Right lobe of liver (tissue), 6 donors: ENCODE data around the gene RAD18. TPM values are rescaled to one million over a fixed set of nuclear protein-coding genes. Genes with fewer than 3 reads are reported as not detected.

Experiments
- ATAC-seq, 4 donors: fragments of 200-7000 bp; cut with Tn5 transposase; one replicate each; pipeline ENCODE4 v1.9.1; 2020; ENCODE audit warnings: mild to moderate bottlenecking in 4 of 4, moderate library complexity in 4 of 4
- DNase-seq, 3 donors: peaks; one replicate each; pipeline ENCODE4 v3.0.0-alpha.2; 2020
- H3K27ac ChIP-seq, 3 donors: fragments of 200-600 bp; one replicate each; pipeline ENCODE4 v1.8.0; 2022
- H3K27me3 ChIP-seq, 2 donors: fragments of 200-600 bp; one replicate each; pipeline ENCODE4 v1.8.0; 2022
- H3K36me3 ChIP-seq, 4 donors: fragments of 200-600 bp; sonication (generic) in 1 of 4; one replicate each; pipeline versions ENCODE4 v1.5.1 to v1.8.0; 2017 to 2022; ENCODE audit warnings: control low read depth in 1 of 4
- H3K4me1 ChIP-seq, 4 donors: fragments of 200-600 bp; sonication (generic) in 1 of 4; one replicate each; pipeline versions ENCODE4 v1.5.1 to v1.8.0; 2017 to 2022; ENCODE audit warnings: control low read depth in 1 of 4
- H3K4me3 ChIP-seq, 3 donors: fragments of 200-600 bp; one replicate each; pipeline ENCODE4 v1.8.0; 2022
- H3K9me3 ChIP-seq, 4 donors: fragments of 200-600 bp; sonication (generic) in 1 of 4; one replicate each; pipeline versions ENCODE4 v1.5.1 to v1.8.0; 2017 to 2022; ENCODE audit warnings: control low read depth in 1 of 4
- POLR2A ChIP-seq: fragments of 450-650 bp; IDR thresholded peaks from one replicate; pipeline ENCODE4 v1.6.1; 2017; ENCODE audit warnings: antibody characterized with exemption, mild to moderate bottlenecking
- WGBS: methylation state at CpG from one replicate; pipeline ENCODE4 v1.1.6; 2018; ENCODE audit warnings: low coverage, low lambda C conversion rate; ENCODE audit not compliant: insufficient coverage; ENCODE audit errors: missing lambda C conversion rate; 5-methylcytosine and 5-hydroxymethylcytosine counted together
- intact Hi-C, 2 donors: fragments of 100-400 bp; cut with DNase I; formaldehyde crosslinking; loops; one replicate each; pipeline versions ENCODE4 v1.11.2 to v1.14.1; 2022
- total RNA-seq, 6 experiments: library from RNA; depleted of rRNA in 2 of 6; stranded (reverse); fragments of >200 nt in 2 of 6; fragmentation: NEBNext Ultra II Directional in 3 of 6; extraction: Animal tissue kit (Norgen Biotek cat#: 25700) in 3 of 6; gene quantifications; one replicate each; pipeline versions ENCODE4 v1.1.0 to v1.2.4, GENCODE V29; 2016 to 2023
- TF ChIP-seq, protein P1 (sequence below), 4 donors: fragments of 200-600 bp in 3 of 4; fragments of 450-650 bp in 1 of 4; IDR thresholded peaks; one replicate each; pipeline versions ENCODE4 v1.5.1 to v1.8.0; 2016 to 2022; ENCODE audit warnings: antibody characterized with exemption in 4 of 4, mild to moderate bottlenecking in 2 of 4
- donor health status: DM: no; HTN: yes; CAD: no.
- donor health status: DM: no; HTN: no; CAD: no.
- donor health status: DM: no; HTN: no; CAD: no.
- donor health status: DM: no; HTN: yes; CAD: no.
- donor health status: DM: no; HTN: yes; CAD: no.

The RAD18 gene
- total RNA-seq, 6 experiments from 2014 or later, result 1.9 to 5.1 (median 4.3) TPM

GRCh38 chr3:8937064-8938020 is 25.9 kb downstream of the RAD18 start:
- ATAC-seq, result peak in 2 of 4 donors; percentile 35 to 98
- H3K9me3 ChIP-seq, result no peaks in the 10 kb centered on the region
- DNase-seq, result no peak
- TF ChIP-seq, protein P1, sequence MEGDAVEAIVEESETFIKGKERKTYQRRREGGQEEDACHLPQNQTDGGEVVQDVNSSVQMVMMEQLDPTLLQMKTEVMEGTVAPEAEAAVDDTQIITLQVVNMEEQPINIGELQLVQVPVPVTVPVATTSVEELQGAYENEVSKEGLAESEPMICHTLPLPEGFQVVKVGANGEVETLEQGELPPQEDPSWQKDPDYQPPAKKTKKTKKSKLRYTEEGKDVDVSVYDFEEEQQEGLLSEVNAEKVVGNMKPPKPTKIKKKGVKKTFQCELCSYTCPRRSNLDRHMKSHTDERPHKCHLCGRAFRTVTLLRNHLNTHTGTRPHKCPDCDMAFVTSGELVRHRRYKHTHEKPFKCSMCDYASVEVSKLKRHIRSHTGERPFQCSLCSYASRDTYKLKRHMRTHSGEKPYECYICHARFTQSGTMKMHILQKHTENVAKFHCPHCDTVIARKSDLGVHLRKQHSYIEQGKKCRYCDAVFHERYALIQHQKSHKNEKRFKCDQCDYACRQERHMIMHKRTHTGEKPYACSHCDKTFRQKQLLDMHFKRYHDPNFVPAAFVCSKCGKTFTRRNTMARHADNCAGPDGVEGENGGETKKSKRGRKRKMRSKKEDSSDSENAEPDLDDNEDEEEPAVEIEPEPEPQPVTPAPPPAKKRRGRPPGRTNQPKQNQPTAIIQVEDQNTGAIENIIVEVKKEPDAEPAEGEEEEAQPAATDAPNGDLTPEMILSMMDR (IDR thresholded peaks at IDR 0.05), result no peak
- no peak for TF ChIP-seq POLR2A
- peaks cover 0 to 7% (median 0%) of the 10 kb centered on the region in 4 donors for H3K4me1 ChIP-seq
- H3K27me3 ChIP-seq, result no peaks in the 10 kb centered on the region
- intact Hi-C loops, result no loop called here
- peak overlapping the region in 1 of 3 donors; percentile 51 for H3K27ac ChIP-seq
- H3K36me3 ChIP-seq, result no peaks in the 10 kb centered on the region
- 56% methylated on average over 6 of the region's 6 CpGs for WGBS
- H3K4me3 ChIP-seq, result no peak overlapping the region

GRCh38 chr3:8932507-8932906 is 30.8 kb downstream of the RAD18 start:
- no peaks in the 10 kb centered on the region for H3K9me3 ChIP-seq
- no peaks in the 10 kb centered on the region for H3K36me3 ChIP-seq
- WGBS, result 100% methylated on average over 2 of the region's 2 CpGs
- H3K4me1 ChIP-seq, result peaks cover 0 to 2% (median 0%) of the 10 kb centered on the region in 4 donors
- no peak overlapping the region for H3K4me3 ChIP-seq
- no peak for ATAC-seq
- H3K27me3 ChIP-seq, result no peaks in the 10 kb centered on the region
- H3K27ac ChIP-seq, result no peak overlapping the region
- intact Hi-C loops, result no loop called here
- TF ChIP-seq POLR2A, result no peak
- TF ChIP-seq, protein P1 (IDR thresholded peaks at IDR 0.05), result no peak
- no peak for DNase-seq

GRCh38 chr3:8931342-8931741 is 31.9 kb downstream of the RAD18 start:
- intact Hi-C loops, result no loop called here
- no peak overlapping the region for H3K4me3 ChIP-seq
- no peaks in the 10 kb centered on the region for H3K9me3 ChIP-seq
- ATAC-seq, result no peak
- no peaks in the 10 kb centered on the region for H3K27me3 ChIP-seq
- DNase-seq, result no peak
- H3K36me3 ChIP-seq, result no peaks in the 10 kb centered on the region
- no peaks in the 10 kb centered on the region for H3K4me1 ChIP-seq
- no peak overlapping the region for H3K27ac ChIP-seq
- TF ChIP-seq, protein P1 (IDR thresholded peaks at IDR 0.05), result no peak
- no peak for TF ChIP-seq POLR2A
- WGBS, result 86% methylated on average over 3 of the region's 3 CpGs

DNA sequence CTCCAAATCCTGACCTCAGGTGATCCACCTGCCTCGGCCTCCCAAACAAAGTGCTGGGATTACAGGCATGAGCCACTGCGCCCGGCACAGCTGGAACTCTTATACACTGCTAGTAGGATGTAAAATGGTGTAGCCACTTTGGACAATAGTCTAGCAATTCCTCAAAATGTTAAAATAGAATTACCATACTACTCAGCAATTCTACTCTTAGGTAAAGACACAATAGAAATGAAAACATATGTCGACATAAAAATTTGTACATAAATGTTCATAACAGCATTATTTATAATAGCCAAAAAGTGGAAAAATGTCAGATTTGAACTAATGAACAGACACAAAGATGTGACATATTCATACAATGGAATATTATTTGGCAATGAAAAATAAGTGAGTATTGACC is 33.4 kb downstream of the RAD18 start:
- DNase-seq, result no peak
- Histone ChIP-seq H3K36me3 (no peaks in the 10 kb centered on the region), H3K4me1 (no peaks in the 10 kb centered on the region), H3K4me3 (no peak overlapping the region), H3K27ac (no peak overlapping the region), H3K9me3 (no peaks in the 10 kb centered on the region), H3K27me3 (no peaks in the 10 kb centered on the region)
- WGBS, result 96% methylated on average over 3 of the region's 4 CpGs
- no peak for ATAC-seq
- no peak for TF ChIP-seq POLR2A
- TF ChIP-seq, protein P1 (IDR thresholded peaks at IDR 0.05), result no peak
- intact Hi-C loops, result no loop called here
